Panc1 (cell line): ENCODE measurements around the gene UAP1L1.

Source experiments
- CTCF ChIP-seq: fragments of 450-650 bp; IDR thresholded peaks from 2 replicates; pipeline ENCODE4 v1.5.1; 2017; ENCODE audit warnings: mild to moderate bottlenecking
- POLR2AphosphoS5 ChIP-seq: IDR thresholded peaks from 2 replicates; pipeline ENCODE4 v1.6.1; 2012; ENCODE audit warnings: mild to moderate bottlenecking, low read depth, low read length, moderate library complexity

DNA sequence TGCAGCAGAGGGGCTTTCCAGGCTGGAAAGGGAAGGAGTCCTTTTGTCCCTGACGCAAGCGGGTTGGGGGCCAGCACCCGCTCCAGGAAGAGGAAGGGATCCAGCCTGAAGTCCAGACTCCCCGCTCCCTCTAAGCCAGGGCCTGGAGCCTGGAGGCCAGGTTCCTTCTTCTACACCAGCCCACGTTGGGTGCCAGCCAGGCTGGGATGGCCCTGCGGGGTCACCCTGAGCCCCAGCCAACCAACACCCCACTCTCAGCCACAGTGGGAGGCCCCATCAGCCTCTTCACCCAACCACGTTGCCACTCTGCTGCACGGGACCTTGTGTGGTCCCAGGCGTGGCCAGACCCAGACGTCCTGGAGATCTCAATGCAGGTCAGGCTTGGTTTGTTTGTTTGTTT lies 44.5 kb upstream of the UAP1L1 start:
- TF ChIP-seq POLR2AphosphoS5 (no peak), CTCF (no peak)
